Amygdala (tissue), 56 donors: ENCODE results near the gene AGBL1.

Experiments
- DNase-seq, 56 donors: peaks; one replicate each; lab custom pipeline; 2025; lab: John Stamatoyannopoulos, UW

AGBL1 gene

GRCh38 chr15:86759800-86760523 lies 680.3 kb downstream of the AGBL1 start:
- DNase-seq = no peak

GRCh38 chr15:86762874-86763273 lies 683.2 kb downstream of the AGBL1 start:
- DNase-seq = no peak

- no peak for DNase-seq
These were observed 684.4 kb downstream of the AGBL1 start for GRCh38 chr15:86764021-86764420.

GRCh38 chr15:86765281-86765680 lies 685.6 kb downstream of the AGBL1 start:
- DNase-seq = no peak

- DNase-seq = no peak
These were observed 692.8 kb downstream of the AGBL1 start for GRCh38 chr15:86772369-86773059.

- peak in 6 of 56 donors; percentile 5 to 28 (median 6) for DNase-seq
These were observed 694.1 kb downstream of the AGBL1 start for GRCh38 chr15:86773736-86774135.

- DNase-seq = no peak
These were observed 696.5 kb downstream of the AGBL1 start for GRCh38 chr15:86776145-86776544.

- DNase-seq = no peak
These were observed 716.9 kb downstream of the AGBL1 start for GRCh38 chr15:86796521-86796920.

GRCh38 chr15:86797135-86797534 lies 717.5 kb downstream of the AGBL1 start:
- no peak for DNase-seq

GRCh38 chr15:86799226-86799625 lies 719.6 kb downstream of the AGBL1 start:
- no peak for DNase-seq

- no peak for DNase-seq
These were observed 722.6 kb downstream of the AGBL1 start for GRCh38 chr15:86802244-86802643.

GRCh38 chr15:86804406-86804805 lies 724.7 kb downstream of the AGBL1 start:
- no peak for DNase-seq

GRCh38 chr15:86810329-86810728 lies 730.7 kb downstream of the AGBL1 start:
- no peak for DNase-seq

GRCh38 chr15:86813892-86814291 lies 734.2 kb downstream of the AGBL1 start:
- DNase-seq = no peak

GRCh38 chr15:86829245-86829644 lies 749.6 kb downstream of the AGBL1 start:
- no peak for DNase-seq

- no peak for DNase-seq
These were observed 750.6 kb downstream of the AGBL1 start for GRCh38 chr15:86830304-86830703.

GRCh38 chr15:86833595-86833994 lies 753.9 kb downstream of the AGBL1 start:
- no peak for DNase-seq

- DNase-seq = no peak
These were observed 754.6 kb downstream of the AGBL1 start for GRCh38 chr15:86834115-86834863.

- no peak for DNase-seq
These were observed 757.8 kb downstream of the AGBL1 start for GRCh38 chr15:86837294-86838061.

- no peak for DNase-seq
These were observed 759.8 kb downstream of the AGBL1 start for GRCh38 chr15:86839502-86839901.

GRCh38 chr15:86840996-86841395 lies 761.3 kb downstream of the AGBL1 start:
- DNase-seq = no peak
